DLD1 (cell line): Measurements from ENCODE around the gene LRR1.
"Not testable (repeated sequence)": the region's sequence is repeated elsewhere in the genome, so short reads cannot be mapped to it uniquely, and the experiment has no call there.

Experiments
- in situ Hi-C: cut with HindIII; loops from 2 replicates; pipeline ENCODE4 v1.10.0; 2017; ENCODE audit warnings: low sequenced_read_pairs

LRR1 gene

DNA sequence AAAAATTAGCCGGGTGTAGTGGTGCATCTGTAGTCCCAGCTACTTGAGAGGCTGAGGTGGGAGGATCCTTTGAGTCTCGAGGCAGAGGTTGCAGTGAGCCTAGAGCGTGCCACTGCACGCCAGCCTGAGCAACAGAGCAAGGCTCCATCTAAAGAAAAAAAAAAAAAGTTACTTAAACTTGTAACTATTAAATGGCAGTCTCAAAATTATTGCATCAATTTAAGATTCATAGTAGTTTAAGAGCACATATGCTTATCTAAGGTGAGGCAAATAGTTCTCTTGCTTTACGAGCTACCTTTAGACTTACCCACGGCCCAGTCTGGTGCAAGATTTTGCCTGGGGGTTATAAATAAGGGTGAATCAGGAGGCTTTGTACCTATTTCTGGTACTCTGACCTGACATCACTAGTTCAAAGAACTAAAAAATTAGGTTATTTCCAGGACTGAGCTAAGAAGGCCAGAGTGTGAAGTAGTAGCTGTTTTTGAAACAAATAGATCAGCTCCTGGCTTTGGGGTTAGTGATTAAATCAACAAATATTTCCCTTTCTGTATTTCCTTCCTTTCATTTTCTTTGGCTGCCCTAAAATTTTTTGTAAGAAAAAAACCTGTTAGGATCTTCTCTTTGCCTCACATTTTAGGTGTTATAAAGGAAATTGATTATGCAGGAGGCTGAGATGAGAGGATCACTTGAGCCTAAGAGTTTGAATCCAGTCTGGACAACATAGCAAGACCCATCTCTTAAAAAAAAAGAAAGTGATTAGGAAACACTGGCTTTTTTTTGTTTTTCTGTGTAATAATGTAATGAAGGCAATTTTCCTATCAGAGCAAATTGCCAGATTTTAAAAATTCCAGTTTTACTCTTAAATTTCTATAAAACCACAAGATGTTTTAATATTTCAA is 25.4 kb downstream of the LRR1 start:
- in situ Hi-C loops: no loop called here

DNA sequence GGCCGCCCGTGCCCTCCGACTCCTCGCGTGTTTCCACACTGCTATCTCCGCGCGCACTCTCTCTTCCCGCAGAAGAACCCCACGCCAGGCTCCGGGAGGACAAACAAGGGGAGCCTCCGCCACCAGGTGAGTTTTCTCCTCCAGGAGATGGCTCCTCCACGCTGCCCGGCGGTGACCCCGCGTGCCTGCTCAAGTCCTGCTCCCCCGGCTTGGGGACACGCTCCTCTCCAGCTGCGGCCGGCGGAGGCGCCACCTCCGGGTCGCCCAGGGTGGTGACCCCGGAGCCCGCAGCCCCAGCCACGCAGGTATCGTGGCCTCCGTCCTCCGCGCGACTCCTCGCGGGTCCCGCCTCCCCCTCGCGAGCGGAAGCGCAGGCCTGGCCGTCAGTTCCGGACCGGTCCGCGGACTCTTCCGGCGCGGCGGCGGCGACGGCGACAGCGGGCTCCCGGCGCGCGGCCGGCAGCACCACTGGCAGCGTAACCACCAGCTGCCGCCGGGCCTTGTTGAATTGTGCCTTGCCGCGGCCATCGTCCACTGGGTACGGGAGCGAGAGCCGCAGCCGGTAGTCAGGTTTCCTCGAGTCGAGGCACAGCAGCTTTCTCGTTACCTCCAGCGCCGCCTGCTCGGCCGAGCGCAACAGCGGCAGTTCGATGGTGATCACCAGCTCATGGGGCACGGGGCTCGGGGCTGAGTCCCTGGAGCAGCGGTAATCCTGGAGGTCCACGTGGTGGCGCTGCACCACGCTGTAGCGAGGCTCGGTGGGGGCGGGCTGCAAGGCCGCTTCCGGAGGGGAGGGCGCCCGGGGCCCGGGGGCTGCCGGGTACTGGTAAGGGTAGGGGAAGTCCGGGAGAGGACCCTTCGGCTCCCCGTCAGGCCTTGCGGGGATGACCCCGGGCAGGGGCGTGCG is 35.2 kb downstream of the LRR1 start:
- in situ Hi-C loops: no loop called here

DNA sequence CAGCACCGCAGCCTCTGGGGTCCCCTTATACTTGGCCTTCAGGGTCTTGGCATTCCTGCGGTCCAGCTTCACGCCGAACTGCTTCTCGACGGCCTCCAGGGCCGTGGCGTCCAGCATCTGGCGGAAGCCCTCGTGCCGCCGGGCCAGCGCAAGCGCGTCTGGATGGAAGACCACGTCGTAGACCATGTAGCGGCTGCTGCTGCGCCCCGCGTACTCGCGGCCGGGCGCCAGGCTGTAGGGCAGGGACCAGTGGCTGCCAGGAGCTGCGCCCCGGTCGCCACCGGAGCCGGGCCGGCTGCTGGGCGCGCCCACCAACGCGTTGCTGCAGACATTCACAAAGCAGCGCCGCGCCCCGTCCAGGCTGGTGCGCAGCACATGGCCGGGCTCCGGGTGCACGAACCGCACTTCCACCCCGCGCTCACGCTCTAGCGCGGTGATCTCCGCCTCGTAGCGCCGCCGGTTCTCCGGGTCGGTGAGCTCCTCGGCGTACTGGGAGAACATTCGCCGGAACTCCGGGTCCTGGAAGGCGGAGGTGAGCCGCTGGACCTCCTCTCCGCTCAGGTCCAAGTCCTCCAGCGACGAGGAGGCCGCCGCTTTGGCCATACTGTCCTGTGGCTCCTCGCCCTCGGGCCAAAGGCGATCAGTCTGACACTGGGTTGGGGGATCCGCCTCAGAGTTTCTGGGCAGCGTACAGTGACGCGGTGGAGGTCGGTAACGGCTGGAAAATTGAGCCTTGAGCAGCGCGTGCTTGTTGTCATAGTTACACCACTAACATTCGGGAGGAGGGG is 36.0 kb downstream of the LRR1 start, which contains the start of gene DNAAF2:
Gene DNAAF2, minus strand, starts transcription at position 698 of the 788 bp plus-strand sequence. Its CDS starts 95 bp downstream, at position 603.
- in situ Hi-C loops: no loop called here

- in situ Hi-C loops: no loop called here
These were observed 38.1 kb downstream of the LRR1 start for GRCh38 chr14:49636866-49637265.

- in situ Hi-C loops: no loop called here
These were observed 38.9 kb downstream of the LRR1 start for GRCh38 chr14:49637534-49638078.

DNA sequence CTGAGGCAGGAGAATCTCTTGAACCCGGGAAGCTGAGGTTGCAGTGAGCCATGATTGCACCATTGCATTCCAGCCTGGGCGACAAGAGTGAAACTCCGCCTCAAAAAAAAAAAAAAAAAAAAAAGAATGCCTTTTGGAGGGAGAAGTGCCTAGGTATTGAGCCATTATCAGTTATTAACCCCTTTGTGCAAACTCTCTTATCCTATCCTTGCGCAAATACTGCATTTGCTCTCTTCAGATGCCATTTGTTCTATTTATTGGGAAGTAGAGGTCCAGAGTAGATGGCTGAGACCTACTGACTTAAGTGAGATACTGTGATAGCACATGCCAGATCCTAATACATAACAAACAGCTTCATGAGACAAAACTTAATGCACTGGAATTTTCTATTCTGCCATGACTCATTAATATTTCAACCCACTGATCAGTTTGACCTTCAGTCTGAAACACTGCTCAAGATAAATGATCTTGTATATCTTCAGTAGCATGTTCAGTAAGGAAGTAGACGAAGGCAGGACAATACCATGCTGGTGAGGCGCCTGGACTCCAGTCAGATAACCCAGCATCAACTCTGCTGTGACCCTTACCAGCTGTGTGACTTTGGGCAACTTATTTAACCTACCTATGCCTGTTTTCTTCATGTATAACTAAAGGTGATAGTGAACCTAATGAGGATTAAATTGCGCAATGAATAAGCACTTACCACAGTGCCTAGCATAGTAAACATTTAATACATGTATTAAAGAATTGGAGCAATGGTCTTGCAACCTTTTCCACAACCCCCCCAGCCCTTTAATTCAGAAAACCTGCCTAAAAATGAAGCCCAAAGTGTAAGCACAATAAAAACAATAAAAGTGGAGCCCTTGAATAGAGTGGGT is 42.0 kb downstream of the LRR1 start:
- in situ Hi-C loops: no loop called here

DNA sequence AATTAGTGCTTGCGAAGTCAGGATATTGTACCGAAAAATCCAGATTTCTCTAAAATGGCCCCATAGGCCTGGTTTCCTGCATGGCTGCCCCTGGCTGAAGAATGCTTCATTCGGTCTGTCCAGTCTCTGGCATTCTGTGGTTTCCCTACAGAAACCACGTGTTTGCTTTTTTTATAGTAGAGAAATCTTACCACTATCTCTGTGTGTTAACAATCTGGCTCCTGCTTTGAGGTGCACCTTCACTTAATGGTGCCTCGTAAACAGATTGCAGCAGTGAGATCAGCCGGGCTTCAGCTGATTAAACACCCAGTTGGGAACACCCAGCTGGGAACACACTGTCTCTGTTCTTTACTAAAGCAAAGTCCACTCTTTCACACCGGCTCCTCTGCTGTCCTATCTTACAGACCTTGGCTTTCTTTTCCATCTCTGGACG is 43.0 kb downstream of the LRR1 start:
- in situ Hi-C loops: no loop called here

GRCh38 chr14:49642163-49642562 is 43.4 kb downstream of the LRR1 start:
- in situ Hi-C loops: no loop called here

GRCh38 chr14:49653508-49653907 is 54.8 kb downstream of the LRR1 start:
- in situ Hi-C loops: no loop called here

- in situ Hi-C loops: no loop called here
These were observed 55.8 kb downstream of the LRR1 start for GRCh38 chr14:49654511-49654910.

- in situ Hi-C loops: not testable (repeated sequence)
These were observed 58.8 kb downstream of the LRR1 start for GRCh38 chr14:49657500-49657899.

GRCh38 chr14:49659526-49660455 is 61.1 kb downstream of the LRR1 start:
- in situ Hi-C loops: no loop called here
